CD4-positive, alpha-beta memory T cell (primary cell): ENCODE results near the gene FAM3D. TPM values are rescaled to one million over a fixed set of nuclear protein-coding genes. Genes with fewer than 3 reads are reported as not detected.
"Not testable (repeated sequence)": the region's sequence is repeated elsewhere in the genome, so short reads cannot be mapped to it uniquely, and the experiment has no call there.

Experiments used
- CTCF ChIA-PET: fragments of 350-600 bp; sonication (Branson Sonifier 250); formaldehyde crosslinking; loops from one replicate; lab custom pipeline; 2021; ENCODE audit warnings: inconsistent platforms; ENCODE audit not compliant: partially characterized antibody; lab: Charles Lee
- POLR2A ChIA-PET: fragments of 350-600 bp; sonication (Branson Sonifier 250); formaldehyde crosslinking; loops from one replicate; lab custom pipeline; 2021; ENCODE audit not compliant: partially characterized antibody; lab: Charles Lee
- DNase-seq, 5 donors: peaks; one replicate each; pipeline versions ENCODE4 v3.0.0 to v3.0.0-alpha.2; 2020 to 2022; ENCODE audit warnings: mixed read lengths in 1 of 5
- H3K27ac ChIP-seq: one replicate; pipeline ENCODE4 v1.7.0; 2013; ENCODE audit warnings: low read depth, low read length
- H3K27me3 ChIP-seq: 2 replicates; pipeline ENCODE4 v1.7.0; 2013; ENCODE audit warnings: mild to moderate bottlenecking, low read length, moderate library complexity; ENCODE audit not compliant: insufficient read depth
- H3K36me3 ChIP-seq: 2 replicates; pipeline ENCODE4 v1.7.0; 2013; ENCODE audit warnings: mild to moderate bottlenecking, low read length, moderate library complexity; ENCODE audit not compliant: insufficient read depth
- H3K4me1 ChIP-seq: 2 replicates; pipeline ENCODE4 v1.7.0; 2013; ENCODE audit warnings: mild to moderate bottlenecking, low read length, moderate library complexity; ENCODE audit not compliant: insufficient read depth
- H3K4me3 ChIP-seq, 2 donors: one replicate each; pipeline ENCODE4 v1.7.0; 2013; ENCODE audit warnings: low read length in 2 of 2, mild to moderate bottlenecking in 1 of 2
- H3K9me3 ChIP-seq, 2 donors: one replicate each; pipeline ENCODE4 v1.7.0; 2013; ENCODE audit warnings: low read length in 2 of 2, control low read depth in 1 of 2; ENCODE audit not compliant: control insufficient read depth in 1 of 2
- H3K27ac Mint-ChIP-seq, 7 donors: one replicate each; pipeline ENCODE4 v1.8.0; 2020 to 2021; ENCODE audit warnings: mixed read lengths in 7 of 7, mild to moderate bottlenecking in 6 of 7, inconsistent platforms in 3 of 7, moderate library complexity in 3 of 7
- H3K27me3 Mint-ChIP-seq, 2 donors: one replicate each; pipeline ENCODE4 v1.8.0; 2020 to 2021; ENCODE audit warnings: mixed read lengths in 2 of 2
- H3K36me3 Mint-ChIP-seq, 2 donors: one replicate each; pipeline ENCODE4 v1.8.0; 2020 to 2021; ENCODE audit warnings: mixed read lengths in 2 of 2, inconsistent platforms in 1 of 2, mild to moderate bottlenecking in 1 of 2
- H3K4me1 Mint-ChIP-seq, 4 donors: one replicate each; pipeline ENCODE4 v1.8.0; 2020 to 2021; ENCODE audit warnings: mixed read lengths in 4 of 4, mild to moderate bottlenecking in 1 of 4
- H3K4me3 Mint-ChIP-seq, 8 donors: one replicate each; pipeline ENCODE4 v1.8.0; 2020 to 2021; ENCODE audit warnings: mixed read lengths in 8 of 8, mild to moderate bottlenecking in 7 of 8, moderate library complexity in 6 of 8, inconsistent platforms in 3 of 8
- H3K9me3 Mint-ChIP-seq, 8 donors: one replicate each; pipeline ENCODE4 v1.8.0; 2020 to 2021; ENCODE audit warnings: mixed read lengths in 8 of 8, mild to moderate bottlenecking in 5 of 8, inconsistent platforms in 3 of 8, moderate library complexity in 1 of 8
- intact Hi-C: fragments of 100-400 bp; cut with micrococcal nuclease; formaldehyde crosslinking; loops from one replicate; pipeline ENCODE4 v1.15.1; 2023
- polyA plus RNA-seq, 2 donors: library from polyadenylated mRNA; unstranded; fragments of 300-500 nt; fragmentation: Illumina TruSeq; gene quantifications; one replicate each; pipeline ENCODE4 v1.2.3, GENCODE V29; 2021
- total RNA-seq, 2 experiments: library from RNA; stranded (reverse); gene quantifications; one replicate each; pipeline ENCODE4 v1.2.3, GENCODE V29; 2021

The FAM3D gene
- total and polyA plus RNA-seq, 4 experiments from 2014 or later = not detected

- H3K4me1 Mint-ChIP-seq = no peaks in the 10 kb centered on the region
- Histone ChIP-seq H3K27me3 (no peaks in the 10 kb centered on the region), H3K4me1 (no peaks in the 10 kb centered on the region), H3K9me3 (no peaks in the 10 kb centered on the region), H3K4me3 (no peak overlapping the region), H3K27ac (no peak overlapping the region), H3K36me3 (no peaks in the 10 kb centered on the region)
- H3K36me3 Mint-ChIP-seq = no peaks in the 10 kb centered on the region
- DNase-seq = no peak
- H3K4me3 Mint-ChIP-seq = no peak overlapping the region
- peaks cover 0 to 9% (median 0%) of the 10 kb centered on the region in 8 donors for H3K9me3 Mint-ChIP-seq
- CTCF ChIA-PET = interaction anchor here (0.9 to 1.1 kb wide), 2 partner anchors 11 to 54 kb away, joined by 3 to 4 read pairs; no protein-coding TSS in a partner anchor
- intact Hi-C loops = no loop called here
- H3K27me3 Mint-ChIP-seq = peaks cover 4 to 10% of the 10 kb centered on the region in 2 donors
- no peak overlapping the region for H3K27ac Mint-ChIP-seq
- POLR2A ChIA-PET = no interaction called here
Measured at GRCh38 chr3:58683466-58683865, 16.9 kb upstream of the FAM3D start.

- Mint-ChIP-seq H3K27ac (no peak overlapping the region), H3K36me3 (no peaks in the 10 kb centered on the region), H3K4me1 (no peaks in the 10 kb centered on the region), H3K27me3 (peaks cover 4 to 10% of the 10 kb centered on the region in 2 donors), H3K4me3 (no peak overlapping the region), H3K9me3 (peaks cover 0 to 9% (median 0%) of the 10 kb centered on the region in 8 donors)
- no peak for DNase-seq
- Histone ChIP-seq H3K4me3 (no peak overlapping the region), H3K9me3 (no peaks in the 10 kb centered on the region), H3K27me3 (no peaks in the 10 kb centered on the region), H3K4me1 (no peaks in the 10 kb centered on the region), H3K27ac (no peak overlapping the region), H3K36me3 (no peaks in the 10 kb centered on the region)
- ChIA-PET POLR2A (no interaction called here), CTCF (interaction anchor here (0.9 to 1.1 kb wide), 2 partner anchors 11 to 54 kb away, joined by 3 to 4 read pairs; no protein-coding TSS in a partner anchor)
- intact Hi-C loops = no loop called here
Measured at GRCh38 chr3:58683001-58683458, 16.5 kb upstream of the FAM3D start.

GRCh38 chr3:58681863-58682262 lies 15.3 kb upstream of the FAM3D start:
- H3K9me3 ChIP-seq = no peaks in the 10 kb centered on the region
- ChIA-PET POLR2A (no interaction called here), CTCF (no interaction called here)
- peaks cover 6 to 13% of the 10 kb centered on the region in 2 donors for H3K27me3 Mint-ChIP-seq
- H3K27ac ChIP-seq = no peak overlapping the region
- no peaks in the 10 kb centered on the region for H3K27me3 ChIP-seq
- H3K4me1 Mint-ChIP-seq = no peaks in the 10 kb centered on the region
- no peaks in the 10 kb centered on the region for H3K36me3 ChIP-seq
- H3K4me3 ChIP-seq = no peak overlapping the region
- H3K9me3 Mint-ChIP-seq = peaks cover 0 to 17% (median 0%) of the 10 kb centered on the region in 8 donors
- intact Hi-C loops = no loop called here
- H3K36me3 Mint-ChIP-seq = no peaks in the 10 kb centered on the region
- no peak overlapping the region for H3K4me3 Mint-ChIP-seq
- no peaks in the 10 kb centered on the region for H3K4me1 ChIP-seq
- DNase-seq = no peak
- H3K27ac Mint-ChIP-seq = no peak overlapping the region

GRCh38 chr3:58680879-58681525 lies 14.4 kb upstream of the FAM3D start:
- no peaks in the 10 kb centered on the region for H3K4me1 Mint-ChIP-seq
- H3K4me1 ChIP-seq = no peaks in the 10 kb centered on the region
- peaks cover 0 to 18% (median 2%) of the 10 kb centered on the region in 8 donors for H3K9me3 Mint-ChIP-seq
- no peaks in the 10 kb centered on the region for H3K9me3 ChIP-seq
- no peaks in the 10 kb centered on the region for H3K36me3 ChIP-seq
- POLR2A ChIA-PET = no interaction called here
- H3K4me3 Mint-ChIP-seq = no peak overlapping the region
- H3K27me3 ChIP-seq = no peaks in the 10 kb centered on the region
- H3K27me3 Mint-ChIP-seq = peaks cover 4 to 13% of the 10 kb centered on the region in 2 donors
- H3K27ac Mint-ChIP-seq = no peak overlapping the region
- H3K27ac ChIP-seq = no peak overlapping the region
- CTCF ChIA-PET = no interaction called here
- no peak overlapping the region for H3K4me3 ChIP-seq
- intact Hi-C loops = no loop called here
- DNase-seq = no peak
- H3K36me3 Mint-ChIP-seq = no peaks in the 10 kb centered on the region

- ChIA-PET POLR2A (no interaction called here), CTCF (no interaction called here)
- Histone ChIP-seq H3K9me3 (no peaks in the 10 kb centered on the region), H3K27me3 (no peaks in the 10 kb centered on the region), H3K4me1 (no peaks in the 10 kb centered on the region), H3K4me3 (no peak overlapping the region), H3K27ac (no peak overlapping the region), H3K36me3 (no peaks in the 10 kb centered on the region)
- no peak for DNase-seq
- Mint-ChIP-seq H3K27ac (no peak overlapping the region), H3K4me3 (no peak overlapping the region), H3K27me3 (peaks cover 4 to 15% of the 10 kb centered on the region in 2 donors), H3K4me1 (no peaks in the 10 kb centered on the region), H3K9me3 (peaks cover 0 to 24% (median 2%) of the 10 kb centered on the region in 8 donors), H3K36me3 (no peaks in the 10 kb centered on the region)
- intact Hi-C loops = no loop called here
Measured at GRCh38 chr3:58679974-58680666, 13.5 kb upstream of the FAM3D start.

- peaks cover 0 to 24% (median 4%) of the 10 kb centered on the region in 8 donors for H3K9me3 Mint-ChIP-seq
- H3K27ac Mint-ChIP-seq = no peak overlapping the region
- peaks cover 4 to 16% of the 10 kb centered on the region in 2 donors for H3K27me3 Mint-ChIP-seq
- no peaks in the 10 kb centered on the region for H3K9me3 ChIP-seq
- no peak for DNase-seq
- no peak overlapping the region for H3K4me3 ChIP-seq
- intact Hi-C loops = no loop called here
- H3K36me3 ChIP-seq = no peaks in the 10 kb centered on the region
- H3K4me1 Mint-ChIP-seq = no peaks in the 10 kb centered on the region
- no peak overlapping the region for H3K27ac ChIP-seq
- H3K27me3 ChIP-seq = no peaks in the 10 kb centered on the region
- no peak overlapping the region for H3K4me3 Mint-ChIP-seq
- H3K4me1 ChIP-seq = no peaks in the 10 kb centered on the region
- CTCF ChIA-PET = no interaction called here
- POLR2A ChIA-PET = no interaction called here
- H3K36me3 Mint-ChIP-seq = no peaks in the 10 kb centered on the region
Measured at GRCh38 chr3:58679446-58679845, 12.9 kb upstream of the FAM3D start.

- H3K36me3 ChIP-seq, POLR2A ChIA-PET, DNase-seq, H3K4me3 ChIP-seq, H3K27me3 ChIP-seq, intact Hi-C loops, H3K4me1 ChIP-seq, H3K4me1 Mint-ChIP-seq, CTCF ChIA-PET, H3K27ac Mint-ChIP-seq, H3K4me3 Mint-ChIP-seq, H3K36me3 Mint-ChIP-seq, H3K27ac ChIP-seq, H3K9me3 ChIP-seq: not testable (repeated sequence)
- Mint-ChIP-seq H3K27me3 (peaks cover 4 to 15% of the 10 kb centered on the region in 2 donors), H3K9me3 (peaks cover 0 to 24% (median 4%) of the 10 kb centered on the region in 8 donors)
Measured at GRCh38 chr3:58678177-58678970, 11.8 kb upstream of the FAM3D start.
